HL-60 (cell line): ENCODE measurements around the gene WNT7B.

ENCODE experiments used
- CTCF ChIP-seq: IDR thresholded peaks from one replicate; pipeline ENCODE4 v1.5.1; 2011; ENCODE audit warnings: low read length, control low read depth, inconsistent platforms; ENCODE audit not compliant: insufficient read depth
- GABPA ChIP-seq: IDR thresholded peaks from 2 replicates; pipeline ENCODE4 v1.6.1; 2012; ENCODE audit warnings: low read depth
- POLR2AphosphoS5 ChIP-seq: IDR thresholded peaks from 2 replicates; pipeline ENCODE4 v1.6.1; 2012; ENCODE audit warnings: low read depth

GRCh38 chr22:45995405-45996101 is 18.6 kb upstream of the WNT7B start:
- TF ChIP-seq CTCF (no peak), POLR2AphosphoS5 (no peak), GABPA (no peak)
